Panc1 (cell line): Measurements from ENCODE around the gene TSPYL4. TPM values are rescaled to one million over a fixed set of nuclear protein-coding genes. Genes with fewer than 3 reads are reported as not detected.

Experiments used
- ATAC-seq: fragments of 200-7000 bp; cut with Tn5 transposase; 2 replicates; pipeline ENCODE4 v1.9.1; 2020; ENCODE audit warnings: mild to moderate bottlenecking, moderate library complexity
- BruUV-seq: library from RNA; stranded (reverse); fragments of 400-500 nt; replicated peaks from 2 replicates; lab custom pipeline; 2021; lab: Mats Ljungman, UMichigan
- CTCF ChIA-PET: fragments of 300-600 bp; sonication (Branson Sonifier 250); formaldehyde crosslinking; loops from one replicate; lab custom pipeline; 2022; ENCODE audit warnings: antibody characterized with exemption; lab: Charles Lee
- POLR2A ChIA-PET: fragments of 300-600 bp; sonication (Branson Sonifier 250); formaldehyde crosslinking; loops from one replicate; lab custom pipeline; 2022; ENCODE audit warnings: antibody characterized with exemption; lab: Charles Lee
- DNase-seq: peaks from one replicate; pipeline ENCODE4 v3.0.0-alpha.2; 2010; ENCODE audit warnings: low read depth, low spot score
- H3K27ac ChIP-seq: 2 replicates; pipeline ENCODE4 v1.5.1; 2011; ENCODE audit warnings: mild to moderate bottlenecking, low read length, inconsistent platforms
- H3K27me3 ChIP-seq: fragments of 200-500 bp; sonication (Bioruptor generic); 2 replicates; pipeline ENCODE4 v1.6.0; 2014; ENCODE audit warnings: low read length, inconsistent platforms; ENCODE audit not compliant: control insufficient read depth, insufficient read depth
- H3K36me3 ChIP-seq: fragments of 200-500 bp; sonication (Bioruptor generic); 2 replicates; pipeline ENCODE4 v1.5.1; 2014; ENCODE audit warnings: inconsistent platforms, mild to moderate bottlenecking, low read length, moderate library complexity; ENCODE audit not compliant: control insufficient read depth, insufficient read depth
- H3K4me1 ChIP-seq: 2 replicates; pipeline ENCODE4 v1.5.1; 2011; ENCODE audit warnings: inconsistent platforms, mild to moderate bottlenecking, low read length, moderate library complexity; ENCODE audit not compliant: control insufficient read depth, insufficient read depth
- H3K4me3 ChIP-seq, 2 experiments: 2 replicates each; pipeline ENCODE4 v1.5.1; 2011 to 2012; ENCODE audit warnings: low read depth in 2 of 2, low read length in 2 of 2, mild to moderate bottlenecking in 2 of 2, inconsistent platforms in 1 of 2, moderate library complexity in 1 of 2
- H3K9me3 ChIP-seq: fragments of 200-500 bp; sonication (Bioruptor generic); 2 replicates; pipeline ENCODE4 v1.5.1; 2014; ENCODE audit warnings: low read depth, mild to moderate bottlenecking, inconsistent platforms, low read length, moderate library complexity; ENCODE audit not compliant: control insufficient read depth, insufficient read depth
- POLR2AphosphoS5 ChIP-seq: IDR thresholded peaks from 2 replicates; pipeline ENCODE4 v1.6.1; 2012; ENCODE audit warnings: mild to moderate bottlenecking, low read depth, low read length, moderate library complexity
- SIN3A ChIP-seq: IDR thresholded peaks from 2 replicates; pipeline ENCODE4 v1.6.1; 2012; ENCODE audit warnings: low read depth, mild to moderate bottlenecking, low read length, moderate library complexity, borderline replicate concordance; ENCODE audit not compliant: insufficient read depth
- TCF7L2 ChIP-seq: IDR thresholded peaks from 2 replicates; pipeline ENCODE4 v1.6.1; 2011; ENCODE audit warnings: mild to moderate bottlenecking, low read depth, low read length, inconsistent platforms
- in situ Hi-C: cut with HindIII; loops from 2 replicates; pipeline ENCODE4 v1.10.0; 2016; ENCODE audit warnings: low sequenced_read_pairs, low pct_unique_long_range_greater_than_20kb
- intact Hi-C: fragments of 100-400 bp; cut with micrococcal nuclease; formaldehyde crosslinking; loops from one replicate; pipeline ENCODE4 v1.10.0; 2022; ENCODE audit not compliant: unreplicated experiment
- total RNA-seq: library from RNA; stranded (reverse); gene quantifications from one replicate; pipeline ENCODE4 v1.2.1, GENCODE V29; 2021; ENCODE audit not compliant: unreplicated experiment
- TF ChIP-seq, protein P1 (sequence below), 2 experiments: IDR thresholded peaks; 2 replicates each; pipeline ENCODE4 v1.6.1; 2011 to 2012; ENCODE audit warnings: low read depth in 2 of 2, control low read depth in 1 of 2, low read length in 1 of 2, mild to moderate bottlenecking in 1 of 2, moderate library complexity in 1 of 2; ENCODE audit not compliant: insufficient read depth in 1 of 2
- TF ChIP-seq, protein P2 (sequence below): fragments of 450-650 bp; IDR thresholded peaks from 2 replicates; pipeline ENCODE4 v1.5.1; 2017; ENCODE audit warnings: mild to moderate bottlenecking

TSPYL4 gene
- total RNA-seq, 1 experiment from 2014 or later, result 7.6 TPM

DNA sequence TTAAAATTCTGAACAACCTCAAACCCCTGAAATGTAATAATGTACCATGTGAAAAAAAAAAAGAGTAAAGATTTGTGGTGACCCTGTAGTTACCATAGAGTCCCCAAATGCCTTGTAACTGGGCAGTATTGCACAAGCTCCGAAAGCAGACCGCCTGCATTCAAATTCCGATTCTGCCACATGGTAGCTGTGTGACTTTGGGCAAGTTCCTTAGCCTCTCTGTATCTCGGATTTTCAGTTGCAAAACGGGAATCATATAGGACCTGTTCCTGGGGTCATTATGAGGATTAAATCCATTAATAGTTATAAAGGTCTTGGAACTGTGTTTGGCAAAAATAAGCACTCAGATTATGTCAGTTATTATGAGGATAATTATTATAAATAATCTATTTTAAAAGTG, 43.6 kb downstream of the TSPYL4 start:
- intact Hi-C loops, result no loop called here

DNA sequence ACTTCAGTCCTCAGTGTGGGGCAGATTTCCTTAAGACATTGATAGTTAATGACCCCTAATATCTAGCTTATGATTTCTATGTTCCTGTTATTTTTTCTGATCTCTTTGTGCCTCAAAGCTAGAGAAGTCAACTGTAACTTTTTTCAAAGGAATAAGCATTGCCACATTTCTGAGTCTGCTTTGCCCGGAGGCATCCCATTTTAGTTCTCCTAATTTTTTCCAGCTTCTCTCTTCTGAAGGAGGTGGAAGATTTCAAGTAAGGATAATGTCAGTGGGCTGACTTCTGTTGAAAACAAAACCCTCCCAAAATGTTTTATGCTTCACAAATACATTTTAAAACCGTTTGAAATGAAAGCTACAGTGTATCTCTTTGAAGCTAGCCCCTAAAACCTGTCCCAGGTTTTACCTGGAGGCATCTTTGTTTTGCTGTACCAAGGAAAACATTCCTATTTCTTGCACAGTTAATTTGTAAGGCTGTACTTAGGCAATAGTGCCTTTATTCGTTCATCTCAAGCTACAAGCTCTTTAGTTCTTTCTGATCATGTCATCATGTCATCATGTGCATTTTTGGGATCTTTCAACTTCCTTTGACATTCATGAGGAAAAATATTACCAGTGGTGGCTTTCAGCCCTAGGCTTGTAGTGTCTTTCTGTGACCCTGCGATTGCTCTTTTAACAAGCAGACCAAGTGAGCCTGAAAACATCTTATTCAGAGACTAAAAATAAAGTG, 45.7 kb downstream of the TSPYL4 start:
- intact Hi-C loops (no loop called here), in situ Hi-C loops (no loop called here)
- no peak overlapping the region for H3K27ac ChIP-seq
- no peak for TF ChIP-seq TCF7L2
- TF ChIP-seq, protein P1, sequence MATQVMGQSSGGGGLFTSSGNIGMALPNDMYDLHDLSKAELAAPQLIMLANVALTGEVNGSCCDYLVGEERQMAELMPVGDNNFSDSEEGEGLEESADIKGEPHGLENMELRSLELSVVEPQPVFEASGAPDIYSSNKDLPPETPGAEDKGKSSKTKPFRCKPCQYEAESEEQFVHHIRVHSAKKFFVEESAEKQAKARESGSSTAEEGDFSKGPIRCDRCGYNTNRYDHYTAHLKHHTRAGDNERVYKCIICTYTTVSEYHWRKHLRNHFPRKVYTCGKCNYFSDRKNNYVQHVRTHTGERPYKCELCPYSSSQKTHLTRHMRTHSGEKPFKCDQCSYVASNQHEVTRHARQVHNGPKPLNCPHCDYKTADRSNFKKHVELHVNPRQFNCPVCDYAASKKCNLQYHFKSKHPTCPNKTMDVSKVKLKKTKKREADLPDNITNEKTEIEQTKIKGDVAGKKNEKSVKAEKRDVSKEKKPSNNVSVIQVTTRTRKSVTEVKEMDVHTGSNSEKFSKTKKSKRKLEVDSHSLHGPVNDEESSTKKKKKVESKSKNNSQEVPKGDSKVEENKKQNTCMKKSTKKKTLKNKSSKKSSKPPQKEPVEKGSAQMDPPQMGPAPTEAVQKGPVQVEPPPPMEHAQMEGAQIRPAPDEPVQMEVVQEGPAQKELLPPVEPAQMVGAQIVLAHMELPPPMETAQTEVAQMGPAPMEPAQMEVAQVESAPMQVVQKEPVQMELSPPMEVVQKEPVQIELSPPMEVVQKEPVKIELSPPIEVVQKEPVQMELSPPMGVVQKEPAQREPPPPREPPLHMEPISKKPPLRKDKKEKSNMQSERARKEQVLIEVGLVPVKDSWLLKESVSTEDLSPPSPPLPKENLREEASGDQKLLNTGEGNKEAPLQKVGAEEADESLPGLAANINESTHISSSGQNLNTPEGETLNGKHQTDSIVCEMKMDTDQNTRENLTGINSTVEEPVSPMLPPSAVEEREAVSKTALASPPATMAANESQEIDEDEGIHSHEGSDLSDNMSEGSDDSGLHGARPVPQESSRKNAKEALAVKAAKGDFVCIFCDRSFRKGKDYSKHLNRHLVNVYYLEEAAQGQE (IDR thresholded peaks at IDR 0.05; ENCODE audit: insufficient read depth in 1 of 2, low read depth in 2 of 2, low read length in 1 of 2), result no peak
- TF ChIP-seq, protein P2, sequence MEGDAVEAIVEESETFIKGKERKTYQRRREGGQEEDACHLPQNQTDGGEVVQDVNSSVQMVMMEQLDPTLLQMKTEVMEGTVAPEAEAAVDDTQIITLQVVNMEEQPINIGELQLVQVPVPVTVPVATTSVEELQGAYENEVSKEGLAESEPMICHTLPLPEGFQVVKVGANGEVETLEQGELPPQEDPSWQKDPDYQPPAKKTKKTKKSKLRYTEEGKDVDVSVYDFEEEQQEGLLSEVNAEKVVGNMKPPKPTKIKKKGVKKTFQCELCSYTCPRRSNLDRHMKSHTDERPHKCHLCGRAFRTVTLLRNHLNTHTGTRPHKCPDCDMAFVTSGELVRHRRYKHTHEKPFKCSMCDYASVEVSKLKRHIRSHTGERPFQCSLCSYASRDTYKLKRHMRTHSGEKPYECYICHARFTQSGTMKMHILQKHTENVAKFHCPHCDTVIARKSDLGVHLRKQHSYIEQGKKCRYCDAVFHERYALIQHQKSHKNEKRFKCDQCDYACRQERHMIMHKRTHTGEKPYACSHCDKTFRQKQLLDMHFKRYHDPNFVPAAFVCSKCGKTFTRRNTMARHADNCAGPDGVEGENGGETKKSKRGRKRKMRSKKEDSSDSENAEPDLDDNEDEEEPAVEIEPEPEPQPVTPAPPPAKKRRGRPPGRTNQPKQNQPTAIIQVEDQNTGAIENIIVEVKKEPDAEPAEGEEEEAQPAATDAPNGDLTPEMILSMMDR, result no peak
- no peak for TF ChIP-seq POLR2AphosphoS5
- no peak for TF ChIP-seq SIN3A
- H3K4me3 ChIP-seq, result no peak overlapping the region
- H3K27me3 ChIP-seq, result no peaks in the 10 kb centered on the region
- H3K9me3 ChIP-seq, result no peaks in the 10 kb centered on the region
- no peaks in the 10 kb centered on the region for H3K36me3 ChIP-seq
- BruUV-seq, result no TSS peak
- H3K4me1 ChIP-seq, result peaks cover 6% of the 10 kb centered on the region; the same call in 1 of the 2 replicates
- ATAC-seq (no peak), DNase-seq (no peak)
- ChIA-PET CTCF (no interaction called here), POLR2A (interaction anchor here (0.6 kb wide), 1 partner anchor 78 kb away, joined by 3 read pairs; no protein-coding TSS in a partner anchor)

More for the DNA sequence above, 43.6 kb downstream of the TSPYL4 start:
- DNase-seq, result no peak
- peaks cover 6% of the 10 kb centered on the region; the same call in 1 of the 2 replicates for H3K4me1 ChIP-seq
- no peak overlapping the region for H3K4me3 ChIP-seq
- no peaks in the 10 kb centered on the region for H3K9me3 ChIP-seq
- no peak overlapping the region for H3K27ac ChIP-seq
- no peak for ATAC-seq
- ChIA-PET POLR2A (no interaction called here), CTCF (interaction anchor here (1.1 kb wide), 1 partner anchor 58 kb away, joined by 4 read pairs; no protein-coding TSS in a partner anchor)
- in situ Hi-C loops, result no loop called here
- TF ChIP-seq, protein P2, result no peak
- TF ChIP-seq TCF7L2, result no peak
- TF ChIP-seq, protein P1 (IDR thresholded peaks at IDR 0.05; ENCODE audit: insufficient read depth in 1 of 2, low read depth in 2 of 2, low read length in 1 of 2), result no peak
- no peak for TF ChIP-seq SIN3A
- TF ChIP-seq POLR2AphosphoS5, result no peak
- no TSS peak for BruUV-seq
- H3K27me3 ChIP-seq, result no peaks in the 10 kb centered on the region
- H3K36me3 ChIP-seq, result no peaks in the 10 kb centered on the region
